T-helper 2 cell treated with Interferon-gamma antibody and Interleukin-4, amounts not matched to agents 100 ng/mL and 5 ng/mL, for 36 hours (primary cell): ENCODE data around the gene CD300A. TPM values are rescaled to one million over a fixed set of nuclear protein-coding genes. Genes with fewer than 3 reads are reported as not detected.
"Not testable (repeated sequence)": the region's sequence is repeated elsewhere in the genome, so short reads cannot be mapped to it uniquely, and the experiment has no call there.

ENCODE experiments used
- intact Hi-C: fragments of 100-400 bp; cut with micrococcal nuclease; formaldehyde crosslinking; loops from one replicate; pipeline ENCODE4 v1.15.1; 2023
- total RNA-seq: library from RNA; stranded (reverse); gene quantifications from 2 replicates; pipeline ENCODE4 v1.2.3, GENCODE V29; 2022

CD300A gene
- total RNA-seq, 1 donor from 2014 or later: 36.5 TPM

- intact Hi-C loops: no loop called here
Observed at GRCh38 chr17:74475189-74475588, 8.8 kb downstream of the CD300A start.

- intact Hi-C loops: no loop called here
Observed at GRCh38 chr17:74477411-74477810, 11.0 kb downstream of the CD300A start.

- intact Hi-C loops: no loop called here
Observed at GRCh38 chr17:74478420-74479100, 12.1 kb downstream of the CD300A start.

GRCh38 chr17:74480290-74480689 is 13.9 kb downstream of the CD300A start:
- intact Hi-C loops: no loop called here

GRCh38 chr17:74481621-74482020 is 15.2 kb downstream of the CD300A start:
- intact Hi-C loops: no loop called here

- intact Hi-C loops: no loop called here
Observed at GRCh38 chr17:74484066-74484465, 17.6 kb downstream of the CD300A start.

- intact Hi-C loops: no loop called here
Observed at GRCh38 chr17:74485022-74485743, 18.7 kb downstream of the CD300A start.

- intact Hi-C loops: no loop called here
Observed at GRCh38 chr17:74485841-74486240, 19.4 kb downstream of the CD300A start.

- intact Hi-C loops: not testable (repeated sequence)
Observed at GRCh38 chr17:74488276-74488675, 21.8 kb downstream of the CD300A start.

- intact Hi-C loops: loop anchor here (10.0 kb wide), 1 partner anchor 56 kb away; the partner anchor contains the start of gene GPRC5C
Observed at GRCh38 chr17:74490716-74491115, 24.3 kb downstream of the CD300A start.

- intact Hi-C loops: loop anchor here (10.0 kb wide), 1 partner anchor 57 kb away; the partner anchor contains the start of gene GPRC5C
Observed at GRCh38 chr17:74491626-74492025, 25.2 kb downstream of the CD300A start.

- intact Hi-C loops: loop anchor here (1.0 to 10.0 kb wide), 3 partner anchors 36 to 114 kb away; partner anchors contain the start of gene GPRC5C
Observed at GRCh38 chr17:74493331-74493833, 26.9 kb downstream of the CD300A start.

GRCh38 chr17:74497471-74497870 is 31.0 kb downstream of the CD300A start:
- intact Hi-C loops: loop anchor here (10.0 kb wide), 1 partner anchor 63 kb away; the partner anchor contains the start of gene GPRC5C

GRCh38 chr17:74499992-74500391 is 33.6 kb downstream of the CD300A start:
- intact Hi-C loops: loop anchor here (10.0 kb wide), 1 partner anchor 65 kb away; the partner anchor contains the start of gene GPRC5C

GRCh38 chr17:74502861-74503260 is 36.4 kb downstream of the CD300A start:
- intact Hi-C loops: no loop called here

- intact Hi-C loops: not testable (repeated sequence)
Observed at GRCh38 chr17:74503949-74504348, 37.5 kb downstream of the CD300A start.

- intact Hi-C loops: no loop called here
Observed at GRCh38 chr17:74508156-74508555, 41.7 kb downstream of the CD300A start.

- intact Hi-C loops: loop anchor here (10.0 kb wide), 1 partner anchor 227 kb away; no protein-coding TSS in a partner anchor
Observed at GRCh38 chr17:74512036-74512435, 45.6 kb downstream of the CD300A start.

GRCh38 chr17:74512624-74513091 is 46.2 kb downstream of the CD300A start:
- intact Hi-C loops: loop anchor here (10.0 kb wide), 1 partner anchor 228 kb away; no protein-coding TSS in a partner anchor

- intact Hi-C loops: loop anchor here (10.0 kb wide), 1 partner anchor 229 kb away; no protein-coding TSS in a partner anchor
Observed at GRCh38 chr17:74513987-74514631, 47.7 kb downstream of the CD300A start.

- intact Hi-C loops: loop anchor here (10.0 kb wide), 1 partner anchor 230 kb away; no protein-coding TSS in a partner anchor
Observed at GRCh38 chr17:74514632-74515334, 48.3 kb downstream of the CD300A start.
